AG09309 (cell line): ENCODE measurements around the gene RIMKLB.
A peak's percentile ranks its signal among the peaks of the same experiment; 100 is the strongest.

Experiments used
- DNase-seq: peaks from one replicate; pipeline ENCODE4 v3.0.0-alpha.2; 2010; ENCODE audit warnings: low read depth
- H3K4me3 ChIP-seq: 2 replicates; pipeline ENCODE4 v1.5.1; 2011; ENCODE audit warnings: mild to moderate bottlenecking, low read depth, low read length, moderate library complexity; ENCODE audit not compliant: control insufficient read depth
- CTCF ChIP-seq: IDR thresholded peaks from 2 replicates; pipeline ENCODE4 v1.5.1; 2011; ENCODE audit warnings: mild to moderate bottlenecking, low read depth, low read length, inconsistent platforms; ENCODE audit not compliant: insufficient read depth, control insufficient read depth; ENCODE audit errors: missing control alignments

Gene RIMKLB

GRCh38 chr12:8698132-8698851, 501 bp downstream of the RIMKLB start:
- no peak for DNase-seq
- no peak for TF ChIP-seq CTCF

GRCh38 chr12:8698879-8699278, 1.1 kb downstream of the RIMKLB start:
- H3K4me3 ChIP-seq = peak overlapping the region; percentile 67
- DNase-seq = no peak
- TF ChIP-seq CTCF = no peak

More at GRCh38 chr12:8698132-8698851, 501 bp downstream of the RIMKLB start:
- H3K4me3 ChIP-seq = peak overlapping the region; percentile 67

GRCh38 chr12:8699714-8700113, 1.9 kb downstream of the RIMKLB start:
- no peak overlapping the region for H3K4me3 ChIP-seq
- TF ChIP-seq CTCF = no peak
- DNase-seq = no peak

GRCh38 chr12:8701046-8701660, 3.4 kb downstream of the RIMKLB start:
- no peak for DNase-seq
- TF ChIP-seq CTCF = no peak
- H3K4me3 ChIP-seq = no peak overlapping the region

- DNase-seq = no peak
- no peak overlapping the region for H3K4me3 ChIP-seq
- TF ChIP-seq CTCF = no peak
Observed at GRCh38 chr12:8702159-8702558, 4.4 kb downstream of the RIMKLB start.

GRCh38 chr12:8709124-8709830, 11.5 kb downstream of the RIMKLB start:
- no peak overlapping the region for H3K4me3 ChIP-seq

More at GRCh38 chr12:8709124-8709830, 11.5 kb downstream of the RIMKLB start:
- TF ChIP-seq CTCF = no peak
- no peak for DNase-seq
